ENCODE results near the gene R3HDM4. TPM values are rescaled to one million over a fixed set of nuclear protein-coding genes. Genes with fewer than 3 reads are reported as not detected.

Gene R3HDM4
- total RNA-seq, 1 donor from 2014 or later = 63.1 TPM

GRCh38 chr19:948842-949496 is 36.0 kb upstream of the R3HDM4 start:
- H3K27me3 Mint-ChIP-seq = no peaks in the 10 kb centered on the region
- no peaks in the 10 kb centered on the region for H3K9me3 Mint-ChIP-seq (ENCODE audit: low read depth)
- peaks cover 21% of the 10 kb centered on the region for H3K4me1 Mint-ChIP-seq (ENCODE audit: low read depth)
- no peak for DNase-seq (ENCODE audit: low spot score, unreplicated experiment)
- no peak overlapping the region for H3K4me3 Mint-ChIP-seq (ENCODE audit: low read depth)
- no peak for TF ChIP-seq CTCF (IDR thresholded peaks at IDR 0.05; ENCODE audit: unreplicated experiment)
- peaks cover 2% of the 10 kb centered on the region for H3K36me3 Mint-ChIP-seq (ENCODE audit: insufficient read depth)
- H3K27ac Mint-ChIP-seq = no peak overlapping the region

GRCh38 chr19:947707-948539 is 34.9 kb upstream of the R3HDM4 start:
- Mint-ChIP-seq H3K4me1 (ENCODE audit: low read depth) (peaks cover 14% of the 10 kb centered on the region), H3K27ac (no peak overlapping the region), H3K4me3 (ENCODE audit: low read depth) (no peak overlapping the region), H3K27me3 (no peaks in the 10 kb centered on the region), H3K36me3 (ENCODE audit: insufficient read depth) (peaks cover 8% of the 10 kb centered on the region), H3K9me3 (ENCODE audit: low read depth) (no peaks in the 10 kb centered on the region)
- TF ChIP-seq CTCF (IDR thresholded peaks at IDR 0.05; ENCODE audit: unreplicated experiment) = no peak
- DNase-seq (ENCODE audit: low spot score, unreplicated experiment) = no peak

- no peaks in the 10 kb centered on the region for H3K27me3 Mint-ChIP-seq
- no peak overlapping the region for H3K27ac Mint-ChIP-seq
- peaks cover 9% of the 10 kb centered on the region for H3K36me3 Mint-ChIP-seq (ENCODE audit: insufficient read depth)
- no peaks in the 10 kb centered on the region for H3K9me3 Mint-ChIP-seq (ENCODE audit: low read depth)
- no peak for DNase-seq (ENCODE audit: low spot score, unreplicated experiment)
- H3K4me1 Mint-ChIP-seq (ENCODE audit: low read depth) = peaks cover 11% of the 10 kb centered on the region
- no peak overlapping the region for H3K4me3 Mint-ChIP-seq (ENCODE audit: low read depth)
- no peak for TF ChIP-seq CTCF (IDR thresholded peaks at IDR 0.05; ENCODE audit: unreplicated experiment)
Observed at GRCh38 chr19:947090-947706, 34.2 kb upstream of the R3HDM4 start.

- peaks cover 13% of the 10 kb centered on the region for H3K36me3 Mint-ChIP-seq (ENCODE audit: insufficient read depth)
- H3K9me3 Mint-ChIP-seq (ENCODE audit: low read depth) = no peaks in the 10 kb centered on the region
- H3K4me1 Mint-ChIP-seq (ENCODE audit: low read depth) = peaks cover 6% of the 10 kb centered on the region
- no peaks in the 10 kb centered on the region for H3K27me3 Mint-ChIP-seq
- no peak overlapping the region for H3K27ac Mint-ChIP-seq
- H3K4me3 Mint-ChIP-seq (ENCODE audit: low read depth) = no peak overlapping the region
- TF ChIP-seq CTCF (IDR thresholded peaks at IDR 0.05; ENCODE audit: unreplicated experiment) = no peak
- no peak for DNase-seq (ENCODE audit: low spot score, unreplicated experiment)
Observed at GRCh38 chr19:945401-946252, 32.6 kb upstream of the R3HDM4 start.
